GM18508 (cell line): ENCODE results near the gene KCNH8.
"Not testable (repeated sequence)": the region's sequence is repeated elsewhere in the genome, so short reads cannot be mapped to it uniquely, and the experiment has no call there.

Experiments
- ATAC-seq: cut with Tn5 transposase; IDR thresholded peaks from one replicate; pipeline ENCODE4 v1.9.1; 2021; ENCODE audit warnings: moderate number of reproducible peaks; ENCODE audit not compliant: insufficient read depth, unreplicated experiment

Gene KCNH8

GRCh38 chr3:19147905-19148767 is at the start of gene KCNH8:
Gene KCNH8 (plus strand): TSS chr3:19148510. CDS start chr3:19148720, 210 bp downstream.
- no peak for ATAC-seq

GRCh38 chr3:19102654-19103290 is 45.5 kb upstream of the KCNH8 start:
- not testable (repeated sequence) for ATAC-seq

GRCh38 chr3:19103510-19103909 is 44.8 kb upstream of the KCNH8 start:
- ATAC-seq, result no peak

GRCh38 chr3:19104459-19104858 is 43.9 kb upstream of the KCNH8 start:
- ATAC-seq, result no peak

GRCh38 chr3:19105826-19106225 is 42.5 kb upstream of the KCNH8 start:
- ATAC-seq, result no peak

GRCh38 chr3:19106307-19106706 is 42.0 kb upstream of the KCNH8 start:
- ATAC-seq, result no peak

GRCh38 chr3:19107719-19108118 is 40.6 kb upstream of the KCNH8 start:
- ATAC-seq, result no peak

- no peak for ATAC-seq
Measured at GRCh38 chr3:19110335-19110895, 37.9 kb upstream of the KCNH8 start.

GRCh38 chr3:19114461-19114860 is 33.8 kb upstream of the KCNH8 start:
- no peak for ATAC-seq

- ATAC-seq, result no peak
Measured at GRCh38 chr3:19116239-19116638, 32.1 kb upstream of the KCNH8 start.

GRCh38 chr3:19124752-19125151 is 23.6 kb upstream of the KCNH8 start:
- no peak for ATAC-seq

- no peak for ATAC-seq
Measured at GRCh38 chr3:19139863-19140262, 8.4 kb upstream of the KCNH8 start.

GRCh38 chr3:19146685-19147650 is 1.3 kb upstream of the KCNH8 start:
- ATAC-seq, result peak; percentile 55

GRCh38 chr3:19148768-19149091 is 420 bp downstream of the KCNH8 start:
- ATAC-seq, result no peak

- no peak for ATAC-seq
Measured at GRCh38 chr3:19149368-19149767, 1.1 kb downstream of the KCNH8 start.

GRCh38 chr3:19151171-19151570 is 2.9 kb downstream of the KCNH8 start:
- ATAC-seq, result no peak

GRCh38 chr3:19154693-19155250 is 6.5 kb downstream of the KCNH8 start:
- no peak for ATAC-seq

GRCh38 chr3:19155375-19155774 is 7.1 kb downstream of the KCNH8 start:
- no peak for ATAC-seq

GRCh38 chr3:19159966-19160635 is 11.8 kb downstream of the KCNH8 start:
- no peak for ATAC-seq

GRCh38 chr3:19165654-19166053 is 17.3 kb downstream of the KCNH8 start:
- ATAC-seq, result no peak
